Panc1 (cell line): ENCODE results near the gene WDR20. TPM values are rescaled to one million over a fixed set of nuclear protein-coding genes. Genes with fewer than 3 reads are reported as not detected.

Experiments used
- ATAC-seq: fragments of 200-7000 bp; cut with Tn5 transposase; 2 replicates; pipeline ENCODE4 v1.9.1; 2020; ENCODE audit warnings: mild to moderate bottlenecking, moderate library complexity
- BruUV-seq: library from RNA; stranded (reverse); fragments of 400-500 nt; replicated peaks from 2 replicates; lab custom pipeline; 2021; lab: Mats Ljungman, UMichigan
- CTCF ChIA-PET: fragments of 300-600 bp; sonication (Branson Sonifier 250); formaldehyde crosslinking; loops from one replicate; lab custom pipeline; 2022; ENCODE audit warnings: antibody characterized with exemption; lab: Charles Lee
- POLR2A ChIA-PET: fragments of 300-600 bp; sonication (Branson Sonifier 250); formaldehyde crosslinking; loops from one replicate; lab custom pipeline; 2022; ENCODE audit warnings: antibody characterized with exemption; lab: Charles Lee
- DNase-seq: peaks from one replicate; pipeline ENCODE4 v3.0.0-alpha.2; 2010; ENCODE audit warnings: low read depth, low spot score
- H3K27ac ChIP-seq: 2 replicates; pipeline ENCODE4 v1.5.1; 2011; ENCODE audit warnings: mild to moderate bottlenecking, low read length, inconsistent platforms
- H3K27me3 ChIP-seq: fragments of 200-500 bp; sonication (Bioruptor generic); 2 replicates; pipeline ENCODE4 v1.6.0; 2014; ENCODE audit warnings: low read length, inconsistent platforms; ENCODE audit not compliant: control insufficient read depth, insufficient read depth
- H3K36me3 ChIP-seq: fragments of 200-500 bp; sonication (Bioruptor generic); 2 replicates; pipeline ENCODE4 v1.5.1; 2014; ENCODE audit warnings: inconsistent platforms, mild to moderate bottlenecking, low read length, moderate library complexity; ENCODE audit not compliant: control insufficient read depth, insufficient read depth
- H3K4me1 ChIP-seq: 2 replicates; pipeline ENCODE4 v1.5.1; 2011; ENCODE audit warnings: inconsistent platforms, mild to moderate bottlenecking, low read length, moderate library complexity; ENCODE audit not compliant: control insufficient read depth, insufficient read depth
- H3K4me3 ChIP-seq, 2 experiments: 2 replicates each; pipeline ENCODE4 v1.5.1; 2011 to 2012; ENCODE audit warnings: low read depth in 2 of 2, low read length in 2 of 2, mild to moderate bottlenecking in 2 of 2, inconsistent platforms in 1 of 2, moderate library complexity in 1 of 2
- H3K9me3 ChIP-seq: fragments of 200-500 bp; sonication (Bioruptor generic); 2 replicates; pipeline ENCODE4 v1.5.1; 2014; ENCODE audit warnings: low read depth, mild to moderate bottlenecking, inconsistent platforms, low read length, moderate library complexity; ENCODE audit not compliant: control insufficient read depth, insufficient read depth
- CTCF ChIP-seq: fragments of 450-650 bp; IDR thresholded peaks from 2 replicates; pipeline ENCODE4 v1.5.1; 2017; ENCODE audit warnings: mild to moderate bottlenecking
- POLR2AphosphoS5 ChIP-seq: IDR thresholded peaks from 2 replicates; pipeline ENCODE4 v1.6.1; 2012; ENCODE audit warnings: mild to moderate bottlenecking, low read depth, low read length, moderate library complexity
- REST ChIP-seq, 2 experiments: IDR thresholded peaks; 2 replicates each; pipeline ENCODE4 v1.6.1; 2011 to 2012; ENCODE audit warnings: low read depth in 2 of 2, control low read depth in 1 of 2, low read length in 1 of 2, mild to moderate bottlenecking in 1 of 2, moderate library complexity in 1 of 2; ENCODE audit not compliant: insufficient read depth in 1 of 2
- SIN3A ChIP-seq: IDR thresholded peaks from 2 replicates; pipeline ENCODE4 v1.6.1; 2012; ENCODE audit warnings: low read depth, mild to moderate bottlenecking, low read length, moderate library complexity, borderline replicate concordance; ENCODE audit not compliant: insufficient read depth
- TCF7L2 ChIP-seq: IDR thresholded peaks from 2 replicates; pipeline ENCODE4 v1.6.1; 2011; ENCODE audit warnings: mild to moderate bottlenecking, low read depth, low read length, inconsistent platforms
- in situ Hi-C: cut with HindIII; loops from 2 replicates; pipeline ENCODE4 v1.10.0; 2016; ENCODE audit warnings: low sequenced_read_pairs, low pct_unique_long_range_greater_than_20kb
- intact Hi-C: fragments of 100-400 bp; cut with micrococcal nuclease; formaldehyde crosslinking; loops from one replicate; pipeline ENCODE4 v1.10.0; 2022; ENCODE audit not compliant: unreplicated experiment
- total RNA-seq: library from RNA; stranded (reverse); gene quantifications from one replicate; pipeline ENCODE4 v1.2.1, GENCODE V29; 2021; ENCODE audit not compliant: unreplicated experiment

WDR20 gene
- total RNA-seq, 1 experiment from 2014 or later, result 20.2 TPM

DNA sequence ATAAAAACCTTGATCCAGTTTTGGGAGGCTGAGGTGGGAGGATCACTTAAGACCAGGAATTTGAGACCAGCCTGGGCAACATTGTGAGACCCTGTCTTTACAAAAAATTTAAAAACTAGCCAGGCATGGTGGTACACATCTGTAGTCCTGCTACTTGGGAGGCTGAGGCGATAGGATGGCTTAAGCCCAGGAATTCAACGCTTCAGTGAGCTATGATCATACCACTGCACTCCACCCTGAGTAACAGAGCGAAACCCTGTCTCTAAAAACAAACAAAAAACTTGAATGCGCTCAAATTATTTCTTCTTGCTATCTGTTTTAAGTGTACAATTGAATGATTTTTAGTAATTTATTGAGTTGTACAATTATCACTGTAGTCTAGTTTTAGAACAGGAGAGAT, 20.1 kb downstream of the WDR20 start:
- intact Hi-C loops, result no loop called here

GRCh38 chr14:102162487-102162886, 22.8 kb downstream of the WDR20 start:
- Histone ChIP-seq H3K27me3 (no peaks in the 10 kb centered on the region), H3K4me1 (no peaks in the 10 kb centered on the region; the same call in 1 of the 2 replicates), H3K9me3 (no peaks in the 10 kb centered on the region), H3K27ac (no peak overlapping the region), H3K4me3 (no peak overlapping the region), H3K36me3 (no peaks in the 10 kb centered on the region)
- ATAC-seq, result no peak
- DNase-seq, result no peak
- intact Hi-C loops, result no loop called here
- no TSS peak for BruUV-seq
- ChIA-PET CTCF (no interaction called here), POLR2A (no interaction called here)
- TF ChIP-seq SIN3A, result no peak
- no peak for TF ChIP-seq TCF7L2
- TF ChIP-seq REST (IDR thresholded peaks at IDR 0.05; ENCODE audit: insufficient read depth in 1 of 2, low read depth in 2 of 2, low read length in 1 of 2), result no peak
- TF ChIP-seq POLR2AphosphoS5, result no peak
- no peak for TF ChIP-seq CTCF
- in situ Hi-C loops, result no loop called here

More for the DNA sequence above, 20.1 kb downstream of the WDR20 start:
- Histone ChIP-seq H3K4me1 (peaks cover 3% of the 10 kb centered on the region; the same call in 1 of the 2 replicates), H3K27ac (no peak overlapping the region), H3K4me3 (no peak overlapping the region), H3K27me3 (no peaks in the 10 kb centered on the region), H3K36me3 (no peaks in the 10 kb centered on the region), H3K9me3 (no peaks in the 10 kb centered on the region)
- TF ChIP-seq POLR2AphosphoS5, result no peak
- no peak for TF ChIP-seq CTCF
- TF ChIP-seq SIN3A, result no peak
- TF ChIP-seq TCF7L2, result no peak
- no peak for TF ChIP-seq REST (IDR thresholded peaks at IDR 0.05; ENCODE audit: insufficient read depth in 1 of 2, low read depth in 2 of 2, low read length in 1 of 2)
- no TSS peak for BruUV-seq
- in situ Hi-C loops, result no loop called here
- DNase-seq (no peak), ATAC-seq (no peak)
- ChIA-PET POLR2A (no interaction called here), CTCF (no interaction called here)
